AG04450 (cell line): ENCODE results near the gene PIK3AP1. TPM values are rescaled to one million over a fixed set of nuclear protein-coding genes. Genes with fewer than 3 reads are reported as not detected.

Experiments
- CTCF ChIA-PET: fragments of 300-600, 350-600 bp; formaldehyde crosslinking; extraction: SDS; loops from one replicate; lab custom pipeline; 2022; ENCODE audit warnings: antibody characterized with exemption, inconsistent platforms; lab: Charles Lee
- POLR2A ChIA-PET: fragments of 350-600 bp; formaldehyde crosslinking; extraction: SDS; loops from one replicate; lab custom pipeline; 2021; ENCODE audit warnings: antibody characterized with exemption, inconsistent platforms; lab: Yijun Ruan, JAX
- DNase-seq: peaks from one replicate; pipeline ENCODE4 v3.0.0-alpha.2; 2011; ENCODE audit warnings: low read depth, low spot score
- H3K27ac ChIP-seq: one replicate; pipeline ENCODE4 v1.5.1; 2012; ENCODE audit warnings: low read depth, low read length, control low read depth
- H3K27me3 ChIP-seq: one replicate; pipeline ENCODE4 v1.6.0; 2012; ENCODE audit warnings: low read length; ENCODE audit not compliant: control insufficient read depth, insufficient read depth
- H3K4me3 ChIP-seq: 2 replicates; pipeline ENCODE4 v1.5.1; 2011; ENCODE audit warnings: mild to moderate bottlenecking, low read depth, low read length, control low read depth
- H3K9me3 ChIP-seq: 2 replicates; pipeline ENCODE4 v1.5.1; 2012; ENCODE audit warnings: low read length; ENCODE audit not compliant: control insufficient read depth, insufficient read depth
- polyA plus RNA-seq: library from polyadenylated mRNA; depleted of rRNA; stranded (reverse); fragments of >200 nt; gene quantifications from 2 replicates; pipeline ENCODE4 v1.2.3, GENCODE V29; 2011
- TF ChIP-seq, protein P1 (sequence below): IDR thresholded peaks from 2 replicates; pipeline ENCODE4 v1.5.1; 2011; ENCODE audit warnings: low read depth, low read length, control low read depth, inconsistent platforms

PIK3AP1 gene
- polyA plus RNA-seq, 1 experiment = 0.05 TPM

DNA sequence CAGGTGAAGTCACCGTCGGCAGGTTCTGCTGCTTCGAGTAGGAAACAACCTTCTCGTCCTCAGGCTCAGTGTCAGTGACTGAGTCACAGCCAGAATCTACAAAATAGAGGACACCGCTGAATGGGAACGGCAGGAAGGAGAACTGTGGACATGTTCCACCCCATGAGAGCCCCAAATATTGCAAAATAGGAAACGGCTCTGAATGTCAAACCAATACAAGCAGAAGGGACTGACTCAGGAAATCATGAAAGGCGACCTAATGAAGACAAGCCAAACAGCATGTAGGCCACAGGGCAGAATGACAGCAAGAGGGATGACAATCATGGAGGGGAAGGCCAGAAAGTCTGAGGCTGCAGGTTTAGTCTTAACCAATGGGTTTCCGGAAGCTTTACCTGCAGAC, 63.5 kb downstream of the PIK3AP1 start:
- TF ChIP-seq, protein P1, sequence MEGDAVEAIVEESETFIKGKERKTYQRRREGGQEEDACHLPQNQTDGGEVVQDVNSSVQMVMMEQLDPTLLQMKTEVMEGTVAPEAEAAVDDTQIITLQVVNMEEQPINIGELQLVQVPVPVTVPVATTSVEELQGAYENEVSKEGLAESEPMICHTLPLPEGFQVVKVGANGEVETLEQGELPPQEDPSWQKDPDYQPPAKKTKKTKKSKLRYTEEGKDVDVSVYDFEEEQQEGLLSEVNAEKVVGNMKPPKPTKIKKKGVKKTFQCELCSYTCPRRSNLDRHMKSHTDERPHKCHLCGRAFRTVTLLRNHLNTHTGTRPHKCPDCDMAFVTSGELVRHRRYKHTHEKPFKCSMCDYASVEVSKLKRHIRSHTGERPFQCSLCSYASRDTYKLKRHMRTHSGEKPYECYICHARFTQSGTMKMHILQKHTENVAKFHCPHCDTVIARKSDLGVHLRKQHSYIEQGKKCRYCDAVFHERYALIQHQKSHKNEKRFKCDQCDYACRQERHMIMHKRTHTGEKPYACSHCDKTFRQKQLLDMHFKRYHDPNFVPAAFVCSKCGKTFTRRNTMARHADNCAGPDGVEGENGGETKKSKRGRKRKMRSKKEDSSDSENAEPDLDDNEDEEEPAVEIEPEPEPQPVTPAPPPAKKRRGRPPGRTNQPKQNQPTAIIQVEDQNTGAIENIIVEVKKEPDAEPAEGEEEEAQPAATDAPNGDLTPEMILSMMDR = no peak
- POLR2A ChIA-PET = no interaction called here
- H3K9me3 ChIP-seq = no peaks in the 10 kb centered on the region
- no peak for DNase-seq
- H3K27ac ChIP-seq = no peak overlapping the region
- CTCF ChIA-PET = no interaction called here
- H3K4me3 ChIP-seq = no peak overlapping the region
- peaks cover 3% of the 10 kb centered on the region for H3K27me3 ChIP-seq

DNA sequence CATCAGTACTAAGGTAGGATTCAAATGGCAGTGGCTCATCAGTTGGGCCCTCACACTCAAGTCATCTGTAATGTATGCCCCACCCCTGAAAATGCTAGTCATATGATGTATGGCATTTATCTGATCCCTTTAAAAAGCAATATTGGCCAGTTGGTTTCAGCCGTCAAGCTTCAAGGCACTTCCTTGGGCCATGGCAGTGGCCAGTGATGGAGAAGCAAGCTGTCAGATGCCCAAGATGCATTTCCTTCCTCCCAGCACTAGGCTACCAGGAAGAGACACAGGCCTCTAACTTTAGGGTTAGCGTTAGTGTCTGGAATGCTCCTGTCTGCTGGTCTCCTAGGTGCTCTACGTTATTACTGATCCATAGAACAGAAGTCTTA, 64.1 kb downstream of the PIK3AP1 start:
- Histone ChIP-seq H3K9me3 (no peaks in the 10 kb centered on the region), H3K27ac (no peak overlapping the region), H3K4me3 (no peak overlapping the region), H3K27me3 (peaks cover 6% of the 10 kb centered on the region)
- ChIA-PET CTCF (no interaction called here), POLR2A (no interaction called here)
- no peak for DNase-seq
- TF ChIP-seq, protein P1 = no peak

DNA sequence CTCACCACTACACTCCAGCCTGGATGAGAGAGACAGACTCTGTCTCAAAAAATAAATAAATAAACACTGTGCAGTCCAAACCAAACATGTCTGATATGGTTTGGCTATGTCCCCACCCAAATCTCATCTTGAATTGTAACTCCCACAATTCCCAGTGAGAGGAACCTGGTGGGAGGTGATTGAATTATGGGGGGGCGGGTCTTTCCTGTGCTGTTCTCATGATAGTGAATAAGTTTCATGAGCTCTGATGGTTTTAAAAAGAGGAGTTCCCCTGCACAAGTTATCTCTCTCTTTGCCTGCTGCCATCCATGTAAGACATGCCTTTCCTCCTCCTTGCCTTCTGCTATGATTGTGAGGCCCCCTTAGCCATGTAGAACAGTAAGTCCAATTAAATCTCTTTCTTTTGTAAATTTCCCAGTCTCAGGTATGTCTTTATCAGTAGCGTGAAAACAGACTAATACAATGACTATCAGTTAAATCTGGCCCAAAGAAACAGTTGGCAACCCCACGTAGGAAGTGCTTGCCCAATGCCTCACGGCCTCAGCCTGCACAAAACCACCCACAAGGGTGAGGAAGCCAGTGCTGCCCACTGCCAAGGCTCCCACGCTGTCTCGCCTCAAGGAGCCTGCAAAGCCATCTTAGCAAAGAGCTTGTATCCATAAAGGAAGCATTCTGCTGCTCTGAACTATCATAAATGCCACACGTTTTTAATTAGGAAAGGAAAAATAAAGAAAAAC, 64.7 kb downstream of the PIK3AP1 start:
- CTCF ChIA-PET = interaction anchor here (1.4 kb wide), 1 partner anchor 15 kb away, joined by 6 read pairs; no protein-coding TSS in a partner anchor

DNA sequence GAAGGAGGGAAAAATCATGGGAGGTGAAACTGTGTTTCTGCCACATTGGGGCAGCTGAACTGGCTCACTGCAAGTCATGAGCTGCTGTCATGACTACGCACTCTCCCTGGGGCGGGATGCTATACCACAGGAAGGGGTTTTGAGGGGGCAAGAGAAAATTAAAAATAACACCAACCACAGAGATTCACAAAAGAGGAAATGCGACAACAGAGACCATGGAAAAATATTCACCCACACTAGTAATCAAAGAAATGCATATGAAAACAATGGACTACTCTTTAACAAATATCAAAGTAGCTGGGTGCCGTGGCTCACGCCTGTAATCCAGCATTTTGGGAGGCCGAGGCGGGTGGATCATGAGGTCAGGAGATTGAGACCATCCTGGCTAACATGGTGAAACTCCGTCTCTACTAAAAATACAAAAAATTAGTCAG, 68.3 kb downstream of the PIK3AP1 start:
- TF ChIP-seq, protein P1 = no peak
- Histone ChIP-seq H3K9me3 (no peaks in the 10 kb centered on the region), H3K4me3 (no peak overlapping the region), H3K27ac (no peak overlapping the region), H3K27me3 (peaks cover 6% of the 10 kb centered on the region)
- ChIA-PET POLR2A (no interaction called here), CTCF (interaction anchor here (0.8 to 1.1 kb wide), 3 partner anchors 9 to 25 kb away, joined by 3 to 4 read pairs (median 4); no protein-coding TSS in a partner anchor)
- no peak for DNase-seq

More for the DNA sequence above, 64.7 kb downstream of the PIK3AP1 start:
- POLR2A ChIA-PET = no interaction called here
- TF ChIP-seq, protein P1 = no peak
- H3K27me3 ChIP-seq = peaks cover 8% of the 10 kb centered on the region
- no peak overlapping the region for H3K27ac ChIP-seq
- H3K4me3 ChIP-seq = no peak overlapping the region
- no peaks in the 10 kb centered on the region for H3K9me3 ChIP-seq
- no peak for DNase-seq

DNA sequence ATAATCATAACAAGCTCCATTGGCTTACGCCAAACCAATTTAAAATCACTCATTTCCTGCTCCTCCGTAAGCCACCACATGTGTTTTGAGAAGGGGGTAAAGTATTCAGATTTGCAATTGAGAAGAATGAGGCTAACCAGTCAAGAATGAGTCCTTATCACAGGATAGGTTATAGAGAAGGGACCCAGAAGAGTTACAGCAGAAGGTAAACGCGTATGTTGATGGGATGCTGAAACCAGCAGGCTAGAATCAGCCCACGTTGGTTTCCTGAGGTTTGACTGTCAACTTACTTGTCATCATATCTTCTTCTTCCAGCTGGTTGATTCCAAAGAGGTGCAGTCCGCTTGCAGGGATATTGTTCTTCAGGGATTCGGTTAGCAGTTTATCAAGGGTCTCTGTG, 69.4 kb downstream of the PIK3AP1 start:
- ChIA-PET CTCF (interaction anchor here (0.8 to 0.9 kb wide), 2 partner anchors 8 to 11 kb away, joined by 3 to 4 read pairs; no protein-coding TSS in a partner anchor), POLR2A (no interaction called here)
- no peak for DNase-seq
- no peak overlapping the region for H3K4me3 ChIP-seq
- no peaks in the 10 kb centered on the region for H3K9me3 ChIP-seq
- H3K27ac ChIP-seq = no peak overlapping the region
- H3K27me3 ChIP-seq = peaks cover 9% of the 10 kb centered on the region
- TF ChIP-seq, protein P1 = no peak
